HG03175 (cell line): ENCODE measurements around the gene SLX9.
"Not testable (repeated sequence)": the region's sequence is repeated elsewhere in the genome, so short reads cannot be mapped to it uniquely, and the experiment has no call there.

Source experiments
- ATAC-seq: cut with Tn5 transposase; IDR thresholded peaks from one replicate; pipeline ENCODE4 v1.9.1; 2021; ENCODE audit warnings: mild to moderate bottlenecking, moderate library complexity; ENCODE audit not compliant: unreplicated experiment

Gene SLX9

DNA sequence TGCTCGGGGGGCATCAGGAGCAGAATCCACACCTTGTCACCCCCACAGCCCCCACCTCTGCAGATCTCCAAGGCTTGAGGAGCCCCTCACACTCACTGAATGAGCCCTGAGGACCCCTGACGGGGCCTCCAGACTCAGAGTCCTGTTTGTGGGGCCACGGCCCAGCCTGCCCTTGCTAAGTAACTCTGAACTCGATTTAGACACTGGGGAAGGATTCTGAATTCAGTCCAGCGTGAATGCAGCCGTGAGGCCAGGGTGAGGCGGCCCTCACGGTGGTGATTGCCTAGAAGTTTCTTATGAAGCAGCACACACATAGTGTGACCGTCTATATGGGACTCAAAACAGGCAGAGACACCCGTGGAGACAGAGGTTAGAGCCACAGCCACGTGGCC, 75.6 kb downstream of the SLX9 start:
- ATAC-seq: no peak

DNA sequence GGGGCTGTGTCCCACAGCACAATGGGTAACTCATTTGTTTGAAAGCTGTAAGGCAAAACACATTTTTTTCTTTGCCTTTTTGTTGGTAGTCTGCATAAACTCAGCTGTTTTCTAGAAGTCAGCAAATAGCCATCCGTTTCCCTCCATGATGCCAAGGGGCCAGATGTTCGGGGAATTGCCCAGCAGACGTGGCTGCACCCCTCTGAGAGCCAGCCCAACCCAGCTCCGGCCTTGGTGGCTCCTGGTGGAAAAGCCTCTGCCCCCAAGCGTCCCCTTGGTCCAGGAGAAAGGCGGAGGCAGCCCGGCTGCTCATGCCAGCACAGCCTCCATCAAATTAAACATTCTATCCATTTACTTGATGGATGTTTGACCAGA, 76.2 kb downstream of the SLX9 start:
- ATAC-seq: no peak

DNA sequence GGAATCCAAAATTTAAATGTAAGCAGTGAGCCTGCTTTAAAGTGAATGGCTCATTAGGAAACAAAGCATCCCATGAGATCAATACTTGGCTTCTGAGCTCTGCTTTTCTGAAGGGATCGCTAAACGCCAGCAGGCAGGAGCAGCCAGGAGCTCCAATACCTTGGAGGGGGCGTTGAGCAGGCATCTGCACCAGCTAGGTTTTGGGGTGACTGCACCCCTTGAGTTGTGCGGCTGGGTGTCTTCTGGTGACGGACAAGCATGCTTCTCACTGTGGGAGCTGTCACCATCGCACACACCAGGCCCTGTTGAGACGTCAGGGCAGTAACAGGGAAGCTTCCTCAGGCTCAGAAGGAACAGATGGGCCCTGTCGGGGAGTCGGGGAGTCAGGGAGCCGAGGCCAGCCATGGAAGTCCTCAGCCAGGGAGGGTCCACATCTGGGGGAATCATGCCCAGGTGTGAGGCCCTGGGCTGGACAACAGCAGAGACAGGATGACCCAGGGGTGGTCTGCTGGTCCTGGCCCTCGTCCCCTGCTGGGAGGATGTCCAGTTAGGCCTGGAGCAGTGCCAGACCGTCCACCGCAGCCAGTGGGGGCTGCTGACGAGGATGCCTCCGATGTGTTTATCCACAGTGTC, 76.7 kb downstream of the SLX9 start:
- no peak for ATAC-seq

DNA sequence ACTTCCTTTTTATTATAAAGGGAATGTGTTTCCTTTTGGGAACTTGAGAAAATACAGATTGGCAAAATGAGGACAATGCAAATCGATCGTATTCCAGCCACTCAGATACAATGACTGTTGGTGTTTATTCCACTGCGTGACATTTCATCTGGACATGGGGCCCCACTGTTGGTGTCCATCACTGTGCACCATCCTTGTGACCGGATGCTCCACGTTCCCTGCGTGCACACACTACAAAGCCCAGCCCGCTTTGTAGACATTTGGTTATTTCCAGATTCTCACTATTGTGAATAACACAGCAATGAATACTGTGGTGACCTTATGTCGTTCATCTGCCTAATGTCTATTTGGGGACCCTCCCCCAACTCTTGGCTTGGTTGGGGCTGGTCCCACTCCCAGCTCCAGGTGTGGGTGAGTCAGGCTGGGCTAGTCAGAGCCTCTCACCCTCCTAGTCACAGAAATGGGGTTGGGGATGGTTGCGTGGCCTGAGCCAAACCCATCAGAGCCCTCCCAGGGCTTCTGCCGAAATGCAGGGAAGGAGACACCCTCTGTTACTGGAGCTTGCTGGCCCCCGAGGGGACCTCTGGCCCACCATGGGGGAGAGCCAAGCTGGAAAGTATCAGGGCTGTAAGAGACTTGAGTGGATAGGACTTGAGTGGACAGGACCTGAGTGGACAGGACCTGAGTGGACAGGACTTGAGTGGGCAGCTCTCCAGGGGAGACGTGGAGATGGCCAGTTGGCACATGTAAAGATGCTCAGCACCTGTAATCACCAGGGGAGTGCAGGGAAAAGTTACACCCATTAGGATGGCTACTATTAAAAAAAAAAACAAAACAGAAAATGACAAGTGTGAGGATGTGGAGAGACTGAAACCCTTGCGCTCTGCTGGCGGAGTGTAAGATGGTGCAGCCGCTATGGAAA, 77.5 kb downstream of the SLX9 start:
- ATAC-seq: no peak

DNA sequence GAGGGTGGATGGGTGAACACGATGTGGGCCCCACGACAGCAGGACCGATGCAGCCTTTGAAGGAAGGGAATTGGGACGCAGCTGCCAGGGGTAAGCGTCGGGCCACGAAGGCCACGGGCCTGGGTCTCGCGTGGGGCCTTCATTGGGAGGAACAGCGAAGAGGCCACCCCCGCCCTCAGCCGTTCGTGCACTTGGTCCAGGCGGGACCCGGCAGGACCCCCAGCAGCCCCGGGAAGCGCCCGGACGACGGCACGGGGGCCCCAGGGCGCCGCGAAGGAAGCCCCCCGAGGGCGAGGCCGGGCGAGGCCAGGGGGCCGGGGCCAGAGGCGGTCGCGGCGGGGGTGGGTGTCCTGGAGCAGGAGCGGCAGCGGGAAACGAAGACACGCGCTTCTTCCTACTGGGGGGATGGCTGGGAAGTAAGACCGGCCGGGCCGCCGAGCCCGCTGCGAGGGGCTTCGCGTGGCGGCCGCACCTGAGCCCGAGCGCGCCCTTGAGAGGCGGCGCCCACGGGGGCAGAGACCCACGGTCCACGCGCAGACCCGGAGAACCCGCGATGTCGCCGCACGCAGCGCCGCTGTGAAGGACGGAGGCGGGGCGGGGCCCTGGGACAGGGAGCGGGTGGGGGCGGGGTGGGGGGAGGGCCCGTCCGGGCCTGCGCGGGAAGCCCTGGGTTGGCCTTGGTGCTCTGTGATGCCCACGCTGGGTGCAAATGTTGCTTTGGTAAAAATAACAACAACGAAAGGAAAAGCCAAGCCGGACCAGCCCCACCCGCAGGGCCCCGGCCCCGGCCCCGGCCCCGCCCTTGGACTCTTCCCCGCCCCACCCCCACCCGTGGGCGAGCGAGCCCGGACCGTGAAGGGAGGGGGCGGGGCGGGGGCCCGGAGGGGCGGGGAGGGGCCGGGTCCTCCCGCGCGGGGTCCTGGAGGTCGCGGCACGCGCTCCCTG, 78.6 kb downstream of the SLX9 start:
- no peak for ATAC-seq

DNA sequence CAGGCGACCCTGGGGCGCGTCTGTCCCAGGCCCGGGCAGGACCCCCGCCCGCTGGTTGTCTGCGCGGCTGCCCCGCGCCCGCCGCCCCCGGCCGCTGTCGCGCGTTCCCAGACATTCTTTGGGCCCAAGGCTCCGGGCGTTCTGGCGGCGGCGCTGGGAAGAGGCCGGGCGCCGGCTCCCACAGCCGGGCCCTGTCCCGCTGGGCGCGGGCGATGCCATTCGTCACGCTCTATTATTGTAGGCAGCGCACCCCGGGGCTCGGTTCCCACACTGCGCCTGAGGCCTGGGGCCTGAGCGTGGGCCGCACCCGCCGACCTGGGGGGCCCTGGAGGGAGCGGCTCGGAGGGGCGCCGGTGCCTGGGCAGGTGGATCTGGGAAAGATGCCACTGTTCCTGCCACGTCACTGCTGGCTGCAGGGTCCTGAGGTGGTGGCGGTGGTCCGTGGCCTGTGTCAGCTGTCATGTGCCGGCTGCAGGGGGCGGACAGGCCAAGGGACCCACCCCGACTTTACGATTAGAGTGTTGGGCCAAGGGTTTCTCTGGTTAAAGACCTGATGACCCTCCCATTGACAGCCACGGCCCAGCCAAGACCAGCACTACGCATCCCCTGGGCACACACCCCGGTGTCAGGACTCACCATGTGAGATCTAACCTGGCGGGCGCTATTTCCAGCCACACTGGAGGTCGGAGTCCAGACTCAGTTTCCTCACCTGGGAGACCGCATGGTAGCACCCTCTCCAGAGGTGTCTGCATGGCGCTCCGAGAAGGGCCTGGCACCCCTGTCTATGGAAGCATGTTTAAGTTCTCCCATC, 79.5 kb downstream of the SLX9 start:
- no peak for ATAC-seq

DNA sequence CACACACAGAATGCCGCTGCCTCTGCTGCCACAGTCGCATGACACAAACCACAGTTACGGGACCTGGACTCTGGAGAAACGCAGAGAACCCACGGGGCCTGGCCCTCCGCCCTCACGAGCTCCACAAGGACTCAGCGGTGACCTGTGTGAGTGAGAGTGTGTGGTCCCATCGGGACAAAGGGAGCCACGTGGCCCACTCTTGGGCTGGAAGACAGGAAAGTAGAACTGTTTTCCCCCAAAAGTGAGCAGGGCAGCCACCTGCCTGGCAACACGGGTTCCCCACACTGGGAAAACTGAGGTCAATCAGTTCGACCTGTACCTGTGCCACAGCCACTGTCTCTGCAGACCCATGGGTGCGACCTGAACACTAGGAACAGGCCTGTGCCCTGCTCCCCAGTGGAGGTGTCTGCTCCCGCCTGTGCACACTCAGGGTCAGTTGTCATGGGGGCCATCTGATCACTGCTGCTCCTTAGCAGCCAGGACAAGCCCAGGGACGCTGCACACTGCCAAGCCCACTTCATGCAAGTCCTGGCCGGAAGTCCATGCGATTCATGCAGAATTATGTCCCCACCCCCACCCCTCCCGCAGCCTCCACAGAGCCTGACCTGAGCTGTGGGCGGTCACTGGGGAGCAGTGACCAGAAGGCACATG, 80.2 kb downstream of the SLX9 start:
- ATAC-seq: no peak

DNA sequence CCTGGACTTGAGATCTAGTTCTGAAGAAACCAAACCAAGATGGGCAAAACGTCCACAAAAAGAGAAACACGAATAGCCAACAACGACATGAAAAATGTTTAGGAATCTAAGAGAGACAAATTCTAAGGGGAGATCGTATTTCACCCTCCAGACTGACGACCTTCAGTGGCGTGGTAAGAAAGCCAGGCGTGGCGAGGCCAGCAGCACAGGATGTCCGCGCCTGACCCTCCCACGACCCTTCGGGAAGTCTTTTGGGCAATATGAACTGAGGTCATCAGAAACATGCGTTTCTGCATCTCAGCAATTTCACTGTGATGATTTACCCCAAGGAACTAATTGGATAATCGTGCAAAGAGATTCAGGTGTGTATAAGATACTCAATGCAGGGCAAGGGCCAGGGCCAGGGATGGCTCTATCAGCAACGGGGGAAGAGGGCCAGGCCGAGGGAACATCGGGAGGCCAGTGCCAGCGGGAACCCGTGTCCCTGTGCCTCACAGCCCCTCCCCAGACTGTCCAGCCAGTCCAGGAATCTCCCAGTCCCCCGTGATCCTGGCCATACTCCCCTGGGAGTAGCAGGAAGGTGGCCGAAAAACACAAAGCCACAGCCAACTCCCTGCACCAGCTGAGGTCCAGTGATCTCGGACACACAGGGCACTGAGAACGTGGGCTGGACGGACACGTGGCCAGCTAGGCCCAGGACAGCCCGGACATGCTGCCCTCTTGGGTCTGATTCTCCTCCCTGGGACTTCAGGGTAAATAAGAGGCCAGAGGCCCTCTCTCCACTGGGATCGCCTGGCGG, 81.0 kb downstream of the SLX9 start:
- ATAC-seq: no peak

DNA sequence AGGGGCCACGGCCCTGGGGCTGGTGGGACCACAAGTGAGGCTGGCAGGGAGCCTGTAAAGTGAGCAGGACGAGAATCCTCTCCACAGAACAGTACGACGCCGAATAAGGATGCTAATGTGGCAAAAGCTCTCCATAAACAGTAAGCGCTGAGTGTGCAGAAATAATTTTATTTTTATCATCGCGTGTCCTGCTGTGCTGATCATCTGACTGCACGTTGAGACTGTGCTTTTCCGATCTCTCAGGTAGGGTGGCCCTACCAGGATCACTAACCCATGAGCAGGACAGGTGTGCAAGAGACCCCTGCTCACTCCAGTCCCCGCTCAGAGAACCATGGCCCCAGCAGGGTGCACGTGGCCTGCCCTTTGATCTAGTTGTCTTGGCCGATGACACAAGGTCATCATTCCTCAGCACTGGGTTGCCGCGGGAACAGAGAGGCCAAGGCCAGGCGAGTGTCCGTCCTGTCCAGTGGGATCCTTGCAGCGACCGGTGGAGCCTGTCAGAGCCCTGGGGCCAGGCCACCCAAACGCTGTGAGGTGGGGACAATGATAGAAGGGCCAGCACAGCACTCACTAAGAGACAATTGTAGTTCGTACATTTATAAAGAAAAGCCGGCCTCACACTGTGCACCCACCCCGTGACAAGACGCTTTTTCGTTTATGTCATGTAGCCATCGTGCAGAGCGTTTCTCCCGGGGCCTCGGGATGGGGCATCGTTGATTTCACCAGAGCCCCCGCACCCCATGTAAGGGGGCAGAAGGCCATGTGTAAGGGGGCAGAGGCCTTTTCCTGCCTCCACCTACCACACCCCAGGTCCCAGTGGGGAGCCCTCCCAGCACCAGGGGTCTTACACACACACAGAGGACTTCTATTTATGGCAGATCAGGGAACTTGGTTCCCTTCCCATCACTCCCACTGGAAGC, 81.9 kb downstream of the SLX9 start:
- no peak for ATAC-seq

DNA sequence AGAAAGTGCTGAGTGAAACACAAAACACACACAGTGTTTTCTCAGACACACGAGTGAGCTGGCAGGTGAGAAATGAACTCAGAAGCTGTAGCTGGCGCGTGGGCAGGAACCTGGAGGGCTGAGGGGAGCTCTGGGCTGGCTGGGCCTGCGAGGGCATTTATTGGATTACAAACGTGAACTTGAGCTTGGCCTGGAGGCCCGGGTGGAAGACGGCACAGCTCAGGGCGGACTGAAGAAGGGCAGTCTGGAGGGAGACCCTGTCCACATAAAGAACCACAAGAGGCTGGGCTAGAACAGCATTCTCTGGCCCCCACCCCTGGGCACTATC, 82.5 kb downstream of the SLX9 start:
- ATAC-seq: no peak

DNA sequence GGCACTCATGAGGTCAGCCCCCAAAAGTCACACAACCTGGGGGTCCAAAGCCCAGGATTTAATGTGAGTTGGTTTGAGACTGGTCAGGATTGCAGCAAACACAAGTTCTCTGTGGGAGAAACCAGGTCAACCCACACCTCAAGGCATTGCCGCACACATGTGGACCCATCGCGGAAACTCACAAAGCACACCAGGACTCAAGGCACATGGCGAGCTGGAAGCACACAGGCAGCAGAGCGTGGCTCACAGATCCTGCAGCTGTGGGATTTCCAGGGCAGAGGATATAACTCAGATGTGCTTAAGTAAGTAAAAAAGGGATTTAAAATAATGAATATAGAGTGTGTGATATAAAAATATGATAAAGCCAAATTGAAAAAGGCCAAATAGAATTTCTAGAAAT, 82.9 kb downstream of the SLX9 start:
- ATAC-seq: no peak

DNA sequence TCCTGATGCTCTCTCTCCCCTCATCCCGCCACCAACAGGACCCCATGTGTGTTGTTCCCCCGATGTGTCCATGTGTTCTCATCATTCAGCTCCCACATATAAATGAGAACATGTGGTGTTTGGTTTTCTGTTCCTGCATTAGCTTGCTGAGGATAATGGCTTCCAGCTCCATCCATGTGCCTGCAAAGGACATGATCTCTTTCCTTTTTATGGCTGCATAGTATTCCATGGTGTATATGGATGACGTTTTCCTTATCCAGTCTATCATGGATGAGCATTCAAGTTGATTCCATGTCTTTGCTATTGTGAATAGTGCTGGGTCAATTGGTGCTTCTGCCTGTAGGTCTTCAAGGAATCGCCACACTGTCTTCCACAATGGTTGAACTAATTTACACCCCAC, 84.7 kb downstream of the SLX9 start:
- not testable (repeated sequence) for ATAC-seq

DNA sequence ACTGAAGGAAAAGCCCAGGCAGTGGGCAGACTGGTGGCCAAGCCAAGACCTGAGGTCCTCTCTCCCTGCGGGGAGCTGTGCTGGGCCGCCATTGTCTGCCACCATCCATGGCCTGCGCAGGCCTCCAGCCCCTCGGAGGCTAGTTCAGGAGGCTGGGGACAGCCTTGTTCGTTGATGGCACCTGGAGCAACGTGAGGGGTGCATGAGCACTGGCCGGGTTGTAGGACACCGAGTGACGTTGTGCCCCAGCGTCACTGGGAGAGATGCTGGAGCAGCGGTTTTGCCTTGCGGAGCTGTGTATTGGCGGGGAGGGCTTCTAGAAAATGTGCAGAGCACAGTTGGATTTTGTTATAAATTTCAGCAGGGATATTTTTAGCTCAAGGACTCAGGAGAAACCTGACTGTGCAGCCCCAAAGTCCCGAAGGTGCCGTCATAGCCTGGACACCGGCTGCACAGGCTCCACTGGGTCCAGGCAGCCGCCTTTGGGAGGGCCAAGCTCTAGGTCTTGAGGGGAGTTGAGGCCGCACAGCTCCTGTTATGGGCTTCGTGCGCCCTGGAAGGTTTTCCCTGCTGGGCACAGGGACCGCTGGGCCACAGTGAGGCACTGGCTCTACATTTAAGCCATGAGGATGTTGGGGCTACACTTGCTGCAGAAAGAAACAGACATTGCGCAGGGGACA, 86.4 kb downstream of the SLX9 start:
- ATAC-seq: no peak
